ENCODE results near the gene UGT1A8. TPM values are rescaled to one million over a fixed set of nuclear protein-coding genes. Genes with fewer than 3 reads are reported as not detected.
"Not testable (repeated sequence)": the region's sequence is repeated elsewhere in the genome, so short reads cannot be mapped to it uniquely, and the experiment has no call there.

Gene UGT1A8
- total RNA-seq (not detected in 2 replicates), polyA plus RNA-seq (not detected in 2 replicates), polyA minus RNA-seq (not detected in 2 replicates), Bru-seq, nascent RNA (percentile 5 among the genes with signal in this experiment), BruChase-seq, experiment 1, labeled RNA remaining after a 6-hour chase (not detected), BruChase-seq, experiment 2, labeled RNA remaining after a 2-hour chase (percentile 5 among the genes with signal in this experiment)
- polyA plus RNA-seq (2011; cell fraction: cytosol; rRNA removed) = not detected in 2 replicates
- polyA plus RNA-seq (2011; cell fraction: nucleus; rRNA removed) = not detected in 2 replicates
- not detected in 2 replicates for polyA plus RNA-seq (2012)
- polyA minus RNA-seq (2011; cell fraction: cytosol; rRNA and poly(A)+ RNA removed) = not detected
- not detected in 2 replicates for polyA minus RNA-seq (2011; cell fraction: nucleus; rRNA and poly(A)+ RNA removed)
- long read RNA-seq = 0 reads

DNA sequence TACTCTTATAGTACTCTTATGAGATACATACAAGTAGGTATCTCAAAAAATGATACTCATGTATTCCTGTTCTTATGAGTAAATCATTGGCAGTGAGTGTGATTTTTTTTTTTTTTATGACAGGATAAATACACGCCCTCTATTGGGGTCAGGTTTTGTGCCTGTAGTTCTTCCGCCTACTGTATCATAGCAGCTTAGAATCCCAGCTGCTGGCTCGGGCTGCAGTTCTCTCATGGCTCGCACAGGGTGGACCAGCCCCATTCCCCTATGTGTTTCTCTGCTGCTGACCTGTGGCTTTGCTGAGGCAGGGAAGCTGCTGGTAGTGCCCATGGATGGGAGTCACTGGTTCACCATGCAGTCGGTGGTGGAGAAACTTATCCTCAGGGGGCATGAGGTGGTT is at the start of gene UGT1A8:
UGT1A8 (plus strand) TSS at position 158 of the 400 bp plus-strand sequence; CDS start at position 233, 75 bp downstream.
- BruUV-seq (replicated peaks); H3K27me3 ChIP-seq (ENCODE audit: control insufficient read depth in 2 of 2, insufficient read depth in 2 of 2, low read length in 2 of 2); H4K20me1 ChIP-seq (replicated peaks; ENCODE audit: control insufficient read depth, extremely low read depth, insufficient read depth, low read length); H3K4me3 ChIP-seq (replicated peaks in 1 of 3; ENCODE audit: insufficient read depth in 1 of 3, low read depth in 1 of 3, low read length in 3 of 3); H3K27ac ChIP-seq (ENCODE audit: insufficient read depth, low read depth, low read length); CTCF ChIA-PET; H3K36me3 ChIP-seq (ENCODE audit: control insufficient read depth in 2 of 2, extremely low read depth in 1 of 2, insufficient read depth in 2 of 2, low read length in 2 of 2); H3K79me2 ChIP-seq (ENCODE audit: control insufficient read depth, insufficient read depth, low read length); H3K4me1 ChIP-seq (ENCODE audit: control insufficient read depth, extremely low read depth, insufficient read depth, low read length); DNase-seq (ENCODE audit: low read depth, low spot score); dilution Hi-C loops (cut with MboI; ENCODE audit: extremely low pct_ligation_motif_present, low sequenced_read_pairs); FAIRE-seq; H2AFZ ChIP-seq (ENCODE audit: low read depth, low read length); H3K9ac ChIP-seq (replicated peaks; ENCODE audit: extremely low read depth, insufficient read depth, low read length); H3K9me1 ChIP-seq (replicated peaks; ENCODE audit: control insufficient read depth, extremely low read depth, insufficient read depth, low read length); H3K9me3 ChIP-seq (replicated peaks; ENCODE audit: control insufficient read depth, insufficient read depth, low read length); intact Hi-C loops (cut with micrococcal nuclease); POLR2A ChIA-PET; H3K4me2 ChIP-seq (ENCODE audit: insufficient read depth, low read length): not testable (repeated sequence)

- dilution Hi-C loops (cut with MboI; ENCODE audit: extremely low pct_ligation_motif_present, low sequenced_read_pairs) = no loop called here
- BruUV-seq (replicated peaks) = no TSS peak
- Histone ChIP-seq H3K36me3 (ENCODE audit: control insufficient read depth in 2 of 2, extremely low read depth in 1 of 2, insufficient read depth in 2 of 2, low read length in 2 of 2) (no peaks in the 10 kb centered on the region), H3K4me1 (ENCODE audit: control insufficient read depth, extremely low read depth, insufficient read depth, low read length) (no peaks in the 10 kb centered on the region), H3K27ac (ENCODE audit: insufficient read depth, low read depth, low read length) (no peak overlapping the region), H3K79me2 (ENCODE audit: control insufficient read depth, insufficient read depth, low read length) (peaks cover 1% of the 10 kb centered on the region), H3K9me3 (replicated peaks; ENCODE audit: control insufficient read depth, insufficient read depth, low read length) (no peaks in the 10 kb centered on the region), H4K20me1 (replicated peaks; ENCODE audit: control insufficient read depth, extremely low read depth, insufficient read depth, low read length) (no peaks in the 10 kb centered on the region), H3K27me3 (ENCODE audit: control insufficient read depth in 2 of 2, insufficient read depth in 2 of 2, low read length in 2 of 2) (peaks cover 2 to 3% of the 10 kb centered on the region in 2 experiments), H3K9ac (replicated peaks; ENCODE audit: extremely low read depth, insufficient read depth, low read length) (no peak overlapping the region), H3K4me3 (replicated peaks in 1 of 3; ENCODE audit: insufficient read depth in 1 of 3, low read depth in 1 of 3, low read length in 3 of 3) (no peak overlapping the region), H3K4me2 (ENCODE audit: insufficient read depth, low read length) (no peak overlapping the region), H2AFZ (ENCODE audit: low read depth, low read length) (no peak overlapping the region), H3K9me1 (replicated peaks; ENCODE audit: control insufficient read depth, extremely low read depth, insufficient read depth, low read length) (no peaks in the 10 kb centered on the region)
- intact Hi-C loops (cut with micrococcal nuclease) = no loop called here
- ChIA-PET CTCF (no interaction called here), POLR2A (no interaction called here)
- TF ChIP-seq POLR2AphosphoS5 (IDR thresholded peaks at IDR 0.05; ENCODE audit: insufficient read depth, low read depth, low read length) = no peak
- TF ChIP-seq EZH2 (IDR thresholded peaks at IDR 0.05; ENCODE audit: borderline replicate concordance, low read depth, low read length, severe bottlenecking) = no peak
- no peak for TF ChIP-seq CTCF (IDR thresholded peaks at IDR 0.05; ENCODE audit: extremely low read depth in 1 of 2, insufficient read depth in 1 of 2, low read depth in 1 of 2, low read length in 2 of 2)
- TF ChIP-seq GATA2 (IDR thresholded peaks at IDR 0.05; ENCODE audit: insufficient read depth, insufficient read length, low read depth, low read length) = no peak
- TF ChIP-seq JUN (IDR thresholded peaks at IDR 0.05; ENCODE audit: borderline replicate concordance, insufficient read depth, insufficient read length, low read depth) = no peak
- no peak for TF ChIP-seq MYC (IDR thresholded peaks at IDR 0.05; ENCODE audit: low read depth, low read length)
- TF ChIP-seq MAX (IDR thresholded peaks at IDR 0.05; ENCODE audit: insufficient read depth, insufficient read length) = no peak
- TF ChIP-seq POLR2A (IDR thresholded peaks at IDR 0.05; ENCODE audit: low read depth, low read length) = no peak
- TF ChIP-seq FOS (IDR thresholded peaks at IDR 0.05; ENCODE audit: borderline replicate concordance, insufficient read depth, low read length) = no peak
- FAIRE-seq (peak; percentile 59), DNase-seq (ENCODE audit: low read depth, low spot score) (no peak)
Observed at GRCh38 chr2:233571001-233571400, 46.4 kb upstream of the UGT1A8 start.

All from endothelial cell of umbilical vein (primary cell).